Brain microvascular endothelial cell (primary cell): Measurements from ENCODE around the gene PSMG3.

Source experiments
- DNase-seq: peaks from one replicate; pipeline ENCODE4 v3.0.0-alpha.2; 2020
- H3K27ac ChIP-seq: fragments of 250-450 bp; sonication (Bioruptor Pico); 2 replicates; pipeline ENCODE4 v1.5.1; 2020; ENCODE audit warnings: mild to moderate bottlenecking, moderate library complexity
- H3K27me3 ChIP-seq: fragments of 250-450 bp; sonication (Bioruptor Pico); replicated peaks from 2 replicates; pipeline ENCODE4 v1.5.1; 2020; ENCODE audit warnings: mild to moderate bottlenecking
- H3K36me3 ChIP-seq: fragments of 250-450 bp; sonication (Bioruptor Pico); replicated peaks from 2 replicates; pipeline ENCODE4 v1.5.1; 2020; ENCODE audit warnings: mild to moderate bottlenecking
- H3K4me3 ChIP-seq: 2 replicates; pipeline ENCODE4 v1.5.1; 2011; ENCODE audit warnings: low read depth, mild to moderate bottlenecking, control low read depth, low read length, moderate library complexity
- CTCF ChIP-seq: IDR thresholded peaks from 2 replicates; pipeline ENCODE4 v1.5.1; 2011; ENCODE audit warnings: low read depth, mild to moderate bottlenecking, moderate library complexity, low read length, control low read depth, inconsistent platforms; ENCODE audit errors: missing control alignments
- in situ Hi-C: cut with HindIII; loops from 2 replicates; pipeline ENCODE4 v1.10.0; 2017; ENCODE audit warnings: low sequenced_read_pairs, low pct_ligation_motif_present

PSMG3 gene

GRCh38 chr7:1553512-1554210 is 16.2 kb downstream of the PSMG3 start:
- in situ Hi-C loops, result no loop called here
- DNase-seq, result no peak
- H3K27ac ChIP-seq, result no peak overlapping the region
- no peak overlapping the region for H3K4me3 ChIP-seq
- no peak for TF ChIP-seq CTCF
- no peaks in the 10 kb centered on the region for H3K27me3 ChIP-seq
- H3K36me3 ChIP-seq, result no peaks in the 10 kb centered on the region

GRCh38 chr7:1552200-1552599 is 17.6 kb downstream of the PSMG3 start:
- TF ChIP-seq CTCF, result no peak
- DNase-seq, result no peak
- Histone ChIP-seq H3K27ac (no peak overlapping the region), H3K27me3 (no peaks in the 10 kb centered on the region), H3K4me3 (no peak overlapping the region), H3K36me3 (no peaks in the 10 kb centered on the region)
- in situ Hi-C loops, result no loop called here

GRCh38 chr7:1550846-1551155 is 19.0 kb downstream of the PSMG3 start:
- in situ Hi-C loops, result no loop called here
- no peak for DNase-seq
- H3K27ac ChIP-seq, result no peak overlapping the region
- H3K36me3 ChIP-seq, result no peaks in the 10 kb centered on the region
- H3K27me3 ChIP-seq, result no peaks in the 10 kb centered on the region
- no peak for TF ChIP-seq CTCF
- no peak overlapping the region for H3K4me3 ChIP-seq

- TF ChIP-seq CTCF, result no peak
- Histone ChIP-seq H3K27me3 (no peaks in the 10 kb centered on the region), H3K27ac (no peak overlapping the region), H3K36me3 (no peaks in the 10 kb centered on the region), H3K4me3 (no peak overlapping the region)
- DNase-seq, result no peak
- in situ Hi-C loops, result no loop called here
Measured at GRCh38 chr7:1550005-1550845, 19.6 kb downstream of the PSMG3 start.

GRCh38 chr7:1549357-1550004 is 20.4 kb downstream of the PSMG3 start:
- DNase-seq, result no peak
- H3K27me3 ChIP-seq, result no peaks in the 10 kb centered on the region
- no peak for TF ChIP-seq CTCF
- no peaks in the 10 kb centered on the region for H3K36me3 ChIP-seq
- in situ Hi-C loops, result no loop called here
- no peak overlapping the region for H3K27ac ChIP-seq
- H3K4me3 ChIP-seq, result no peak overlapping the region
